GM18526 (cell line): ENCODE results near the gene SGMS1.
A peak's percentile ranks its signal among the peaks of the same experiment; 100 is the strongest.

Experiments
- POLR2A ChIP-seq: IDR thresholded peaks from 3 replicates; pipeline ENCODE4 v1.6.1; 2011; ENCODE audit not compliant: insufficient read length; ENCODE audit errors: extremely low read depth

Gene SGMS1

GRCh38 chr10:50634479-50634878, 10.7 kb upstream of the SGMS1 start:
- TF ChIP-seq POLR2A, result no peak

- no peak for TF ChIP-seq POLR2A
Observed at GRCh38 chr10:50631052-50631451, 7.3 kb upstream of the SGMS1 start.

DNA sequence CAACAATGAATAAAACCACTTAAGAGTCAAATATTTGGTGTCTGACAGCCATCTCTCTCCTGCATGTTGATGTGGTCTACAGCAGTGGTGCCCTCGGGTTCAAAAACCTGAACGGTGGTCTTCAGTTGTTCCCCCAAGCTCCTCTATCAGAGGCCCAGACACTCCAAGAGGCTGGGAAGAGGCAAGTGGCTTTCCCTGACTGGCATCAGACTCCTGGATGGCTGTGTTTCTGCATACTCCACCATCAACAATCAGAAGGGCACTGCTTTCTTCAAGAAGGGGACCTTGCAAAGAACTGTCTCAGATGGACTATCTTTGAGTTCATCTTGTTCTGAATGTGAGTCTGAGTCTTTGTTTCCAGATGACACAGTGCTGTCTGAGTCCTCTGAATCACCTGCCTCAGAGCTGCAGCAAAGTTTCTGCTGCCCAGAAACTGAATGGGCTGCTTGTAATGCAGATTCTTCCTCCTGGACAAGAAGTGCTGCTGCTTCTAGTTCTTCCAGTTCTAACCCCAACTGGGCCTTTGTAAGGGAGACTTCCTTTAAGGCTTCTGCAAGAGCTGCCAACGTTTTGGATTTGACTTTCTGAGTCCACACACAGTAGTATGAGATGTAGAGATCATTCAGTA, 5.9 kb upstream of the SGMS1 start:
- no peak for TF ChIP-seq POLR2A

GRCh38 chr10:50627896-50628295, 4.1 kb upstream of the SGMS1 start:
- TF ChIP-seq POLR2A, result no peak

- no peak for TF ChIP-seq POLR2A
Observed at GRCh38 chr10:50627443-50627842, 3.7 kb upstream of the SGMS1 start.

- no peak for TF ChIP-seq POLR2A
Observed at GRCh38 chr10:50625649-50626132, 1.9 kb upstream of the SGMS1 start.

DNA sequence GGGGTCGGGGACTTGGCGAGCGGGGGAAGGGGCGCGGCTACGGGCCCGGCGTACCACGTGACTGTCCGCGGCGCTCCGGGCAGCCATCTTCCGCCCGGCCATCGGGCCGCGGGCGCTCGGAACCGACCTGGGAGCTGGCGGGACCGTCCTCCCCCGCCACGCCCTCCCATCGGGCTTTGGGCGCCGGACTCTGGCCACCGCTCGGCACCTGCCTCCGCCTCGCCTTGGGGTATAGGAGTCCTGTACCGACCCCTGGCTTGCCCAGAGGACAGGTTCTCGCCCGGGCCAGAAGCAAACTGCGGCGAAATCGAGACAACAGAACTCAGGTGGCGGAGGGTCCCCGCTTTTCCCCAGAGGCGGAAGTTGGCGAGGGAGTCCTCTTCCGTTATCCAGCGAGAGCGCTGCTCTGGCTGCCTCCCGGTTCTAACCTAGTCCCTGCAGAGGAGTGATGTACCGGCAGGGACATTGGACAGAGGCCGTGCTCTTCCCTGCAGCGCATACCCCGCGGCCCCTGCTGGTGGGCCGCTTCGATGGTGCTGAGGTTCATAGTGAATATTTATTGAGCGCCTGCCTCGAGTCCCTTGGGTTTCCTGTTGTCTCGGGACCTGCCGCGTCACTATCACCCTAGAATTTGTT, 1.2 kb upstream of the SGMS1 start:
- peak; percentile 74 for TF ChIP-seq POLR2A

DNA sequence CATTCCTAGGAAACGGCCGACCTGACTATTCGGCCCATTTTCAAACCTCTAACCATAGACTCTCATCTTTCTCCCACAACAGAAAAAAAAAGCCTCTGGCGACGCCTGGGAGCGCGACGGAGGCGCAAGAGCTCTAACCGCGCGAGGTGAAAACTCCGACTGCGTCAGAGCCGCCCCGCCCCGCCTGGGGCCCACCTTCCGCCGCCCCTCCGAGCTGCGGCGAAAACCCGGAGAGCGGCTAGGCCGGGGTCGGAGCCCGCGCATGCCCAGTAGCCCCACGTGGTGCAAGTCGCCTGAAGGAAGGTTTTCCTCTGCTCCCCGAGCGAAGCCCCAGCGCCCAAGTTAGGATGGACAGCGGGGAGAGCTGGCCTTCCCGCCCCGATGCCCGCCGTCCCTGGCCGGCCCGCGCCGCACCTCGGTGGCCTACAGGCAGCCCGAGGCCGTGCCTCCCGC, 683 bp upstream of the SGMS1 start:
- TF ChIP-seq POLR2A, result no peak

- TF ChIP-seq POLR2A, result no peak
Observed at GRCh38 chr10:50622706-50623662, 772 bp downstream of the SGMS1 start.

GRCh38 chr10:50621968-50622705, 1.6 kb downstream of the SGMS1 start:
- TF ChIP-seq POLR2A, result no peak

DNA sequence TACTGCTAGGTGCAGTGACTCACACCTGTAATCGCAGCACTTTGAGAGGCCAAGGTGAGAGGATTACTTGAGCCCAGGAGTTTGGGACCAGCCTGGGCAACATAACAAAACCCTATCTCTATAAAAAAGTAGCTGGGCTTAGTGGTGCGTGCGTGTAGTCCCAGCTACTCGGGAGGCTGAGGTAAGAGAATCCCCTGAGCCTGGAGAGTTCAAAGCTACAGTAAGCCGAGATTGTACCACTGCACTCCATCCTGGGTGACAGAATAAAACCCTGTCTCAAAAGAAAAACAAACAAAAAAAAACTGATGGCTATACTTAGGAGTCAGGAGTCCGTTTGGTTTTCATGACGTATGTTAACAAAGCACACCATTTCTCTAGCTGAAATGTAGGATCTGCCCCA, 2.9 kb downstream of the SGMS1 start:
- TF ChIP-seq POLR2A, result no peak

- no peak for TF ChIP-seq POLR2A
Observed at GRCh38 chr10:50619882-50620281, 3.9 kb downstream of the SGMS1 start.

- TF ChIP-seq POLR2A, result no peak
Observed at GRCh38 chr10:50619166-50619565, 4.6 kb downstream of the SGMS1 start.

- TF ChIP-seq POLR2A, result no peak
Observed at GRCh38 chr10:50618624-50619023, 5.1 kb downstream of the SGMS1 start.

DNA sequence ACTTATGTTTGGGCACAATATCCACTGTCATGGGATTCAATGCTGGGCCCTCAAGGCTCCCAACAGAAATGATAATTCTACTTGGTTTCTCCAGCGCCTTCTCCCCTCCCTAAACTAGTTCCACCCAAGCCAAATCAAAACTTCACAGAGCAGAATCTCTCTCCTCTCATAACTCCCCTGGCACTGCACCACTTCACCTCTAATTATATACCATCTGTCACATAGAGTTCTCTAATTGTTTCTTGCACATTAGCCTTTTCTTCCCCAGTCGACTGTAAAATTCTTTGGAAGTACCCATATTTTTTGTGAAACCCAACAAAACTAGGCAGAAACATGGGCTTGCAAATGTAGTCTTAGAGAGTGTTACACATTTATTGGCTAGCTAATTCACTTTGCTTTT, 8.1 kb downstream of the SGMS1 start:
- TF ChIP-seq POLR2A, result no peak
